Spleen (tissue), 11 donors: ENCODE data around the gene ALPK3. TPM values are rescaled to one million over a fixed set of nuclear protein-coding genes. Genes with fewer than 3 reads are reported as not detected.

Experiments
- DNase-seq: peaks from one replicate; pipeline ENCODE4 v3.0.0-alpha.2; 2020
- H3K27ac ChIP-seq, 8 donors: fragments of 200-600 bp; sonication (generic) in 7 of 8; 1 replicate in 4 of 8; 2 replicates in 4 of 8; pipeline versions ENCODE4 v1.5.0 to v1.8.0; 2016 to 2021; ENCODE audit warnings: inconsistent platforms in 4 of 8, mild to moderate bottlenecking in 4 of 8, moderate library complexity in 1 of 8
- H3K27me3 ChIP-seq, 7 donors: fragments of 200-600 bp; sonication (generic) in 6 of 7; replicated peaks in 1 of 7; 1 replicate in 4 of 7; 2 replicates in 3 of 7; pipeline versions ENCODE4 v1.5.0 to v1.8.0; 2016 to 2021; ENCODE audit warnings: inconsistent platforms in 3 of 7, mild to moderate bottlenecking in 1 of 7
- H3K36me3 ChIP-seq, 6 donors: fragments of 200-600 bp; sonication (generic) in 5 of 6; 1 replicate in 4 of 6; 2 replicates in 2 of 6; pipeline versions ENCODE4 v1.5.0 to v1.8.0; 2016 to 2021; ENCODE audit warnings: inconsistent platforms in 2 of 6
- H3K4me1 ChIP-seq, 6 donors: fragments of 200-600 bp; sonication (generic) in 5 of 6; 1 replicate in 3 of 6; 2 replicates in 3 of 6; pipeline versions ENCODE4 v1.5.0 to v1.8.0; 2016 to 2021; ENCODE audit warnings: inconsistent platforms in 3 of 6
- H3K4me3 ChIP-seq, 8 donors: fragments of 200-600 bp; sonication (generic) in 7 of 8; 1 replicate in 4 of 8; 2 replicates in 4 of 8; pipeline versions ENCODE4 v1.5.0 to v1.8.0; 2016 to 2021; ENCODE audit warnings: inconsistent platforms in 4 of 8, mild to moderate bottlenecking in 4 of 8, moderate library complexity in 2 of 8
- H3K9me3 ChIP-seq, 8 donors: fragments of 200-600 bp; sonication (generic) in 7 of 8; 1 replicate in 4 of 8; 2 replicates in 4 of 8; pipeline versions ENCODE4 v1.5.0 to v1.8.0; 2016 to 2021; ENCODE audit warnings: inconsistent platforms in 4 of 8
- POLR2A ChIP-seq, 3 donors: fragments of 450-650 bp; IDR thresholded peaks; one replicate each; pipeline ENCODE4 v1.5.1; 2017; ENCODE audit warnings: antibody characterized with exemption in 3 of 3, mild to moderate bottlenecking in 1 of 3
- POLR2AphosphoS5 ChIP-seq, 3 donors: sonication (generic); formaldehyde crosslinking; IDR thresholded peaks; one replicate each; pipeline ENCODE4 v1.5.1; 2017; ENCODE audit warnings: antibody characterized with exemption in 3 of 3
- WGBS, 5 donors: extraction: QIAGEN DNeasy Blood & Tissue Kit in 3 of 5; methylation state at CpG; one replicate each; pipeline versions ENCODE4 v1.1.5 to v1.1.7; 2013 to 2018; 5-methylcytosine and 5-hydroxymethylcytosine counted together
- intact Hi-C: fragments of 100-400 bp; cut with DNase I; formaldehyde crosslinking; loops from one replicate; pipeline ENCODE4 v1.15.0; 2023; ENCODE audit warnings: low total_unique reads
- polyA plus RNA-seq, 3 donors: library from polyadenylated mRNA; stranded (reverse); fragments of 200-250 nt; gene quantifications; one replicate each; pipeline ENCODE4 v1.2.1, GENCODE V29; 2013
- total RNA-seq, 7 donors: library from RNA; depleted of rRNA in 3 of 7; stranded (reverse); fragments of >200 nt in 3 of 7; fragmentation: NEBNext Ultra II Directional in 4 of 7; extraction: Animal tissue kit (Norgen Biotek cat#: 25700) in 4 of 7; gene quantifications; one replicate each; pipeline versions ENCODE4 v1.1.0 to v1.2.1, GENCODE V29; 2016 to 2021
- TF ChIP-seq, protein P1 (sequence below), 11 experiments: fragments of 200-600 bp in 7 of 11; fragments of 450-650 bp in 4 of 11; sonication (generic) in 4 of 11; IDR thresholded peaks in 8 of 11; conservative IDR thresholded peaks in 3 of 11; 1 replicate in 7 of 11; 2 replicates in 4 of 11; pipeline versions ENCODE4 v1.4.0 to v1.8.0; 2016 to 2021; ENCODE audit warnings: antibody characterized with exemption in 11 of 11, inconsistent platforms in 4 of 11, mild to moderate bottlenecking in 1 of 11
- donor health status: healthy with polysubstance abuse.
- donor health status: DM: no; HTN: no; CAD: no; lungs with moderate emphysema.
- donor health status: DM: no; HTN: no; CAD: no.
- donor health status: Bipolar disorder and iron deficiency.
- donor health status: healthy.
- donor health status: DM: no; HTN: no; CAD: no.
- donor health status: DM: yes; HTN: yes; CAD: no.

ALPK3 gene
- total and polyA plus RNA-seq, 10 donors: 0.13 to 1.1 (median 0.73) TPM

DNA sequence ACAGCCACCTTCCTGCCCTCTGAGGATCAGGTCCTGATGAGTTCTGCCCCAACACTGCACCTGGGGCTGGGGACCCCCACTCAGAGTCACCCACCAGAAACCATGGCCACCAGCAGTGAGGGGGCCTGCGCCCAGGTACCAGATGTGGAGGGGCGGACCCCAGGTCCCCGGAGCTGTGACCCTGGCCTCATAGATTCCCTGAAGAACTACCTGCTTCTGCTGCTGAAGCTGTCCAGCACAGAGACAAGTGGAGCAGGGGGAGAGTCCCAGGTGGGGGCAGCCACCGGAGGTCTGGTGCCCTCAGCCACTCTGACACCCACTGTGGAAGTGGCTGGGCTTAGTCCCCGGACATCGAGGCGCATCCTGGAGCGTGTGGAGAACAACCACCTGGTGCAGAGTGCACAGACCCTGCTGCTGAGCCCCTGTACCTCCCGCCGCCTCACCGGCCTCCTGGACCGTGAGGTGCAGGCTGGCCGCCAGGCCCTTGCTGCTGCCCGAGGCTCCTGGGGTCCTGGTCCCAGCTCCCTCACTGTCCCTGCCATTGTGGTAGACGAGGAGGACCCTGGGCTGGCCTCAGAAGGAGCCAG lies 40.4 kb downstream of the ALPK3 start:
- Histone ChIP-seq H3K4me1 (no peaks in the 10 kb centered on the region), H3K27me3 (no peaks in the 10 kb centered on the region), H3K27ac (no peak overlapping the region), H3K4me3 (no peak overlapping the region), H3K36me3 (no peaks in the 10 kb centered on the region), H3K9me3 (no peaks in the 10 kb centered on the region)
- no peak for DNase-seq
- TF ChIP-seq, protein P1, sequence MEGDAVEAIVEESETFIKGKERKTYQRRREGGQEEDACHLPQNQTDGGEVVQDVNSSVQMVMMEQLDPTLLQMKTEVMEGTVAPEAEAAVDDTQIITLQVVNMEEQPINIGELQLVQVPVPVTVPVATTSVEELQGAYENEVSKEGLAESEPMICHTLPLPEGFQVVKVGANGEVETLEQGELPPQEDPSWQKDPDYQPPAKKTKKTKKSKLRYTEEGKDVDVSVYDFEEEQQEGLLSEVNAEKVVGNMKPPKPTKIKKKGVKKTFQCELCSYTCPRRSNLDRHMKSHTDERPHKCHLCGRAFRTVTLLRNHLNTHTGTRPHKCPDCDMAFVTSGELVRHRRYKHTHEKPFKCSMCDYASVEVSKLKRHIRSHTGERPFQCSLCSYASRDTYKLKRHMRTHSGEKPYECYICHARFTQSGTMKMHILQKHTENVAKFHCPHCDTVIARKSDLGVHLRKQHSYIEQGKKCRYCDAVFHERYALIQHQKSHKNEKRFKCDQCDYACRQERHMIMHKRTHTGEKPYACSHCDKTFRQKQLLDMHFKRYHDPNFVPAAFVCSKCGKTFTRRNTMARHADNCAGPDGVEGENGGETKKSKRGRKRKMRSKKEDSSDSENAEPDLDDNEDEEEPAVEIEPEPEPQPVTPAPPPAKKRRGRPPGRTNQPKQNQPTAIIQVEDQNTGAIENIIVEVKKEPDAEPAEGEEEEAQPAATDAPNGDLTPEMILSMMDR (IDR thresholded peaks at IDR 0.05 in 8 of 11, conservative IDR thresholded peaks at IDR 0.05 in 3 of 11): no peak
- TF ChIP-seq POLR2AphosphoS5 (IDR thresholded peaks at IDR 0.05) (no peak), POLR2A (IDR thresholded peaks at IDR 0.05) (no peak)
- intact Hi-C loops: no loop called here
- WGBS, 5 donors: 87 to 98% (median 93%) methylated on average over 3 to 15 of the region's 15 CpGs

DNA sequence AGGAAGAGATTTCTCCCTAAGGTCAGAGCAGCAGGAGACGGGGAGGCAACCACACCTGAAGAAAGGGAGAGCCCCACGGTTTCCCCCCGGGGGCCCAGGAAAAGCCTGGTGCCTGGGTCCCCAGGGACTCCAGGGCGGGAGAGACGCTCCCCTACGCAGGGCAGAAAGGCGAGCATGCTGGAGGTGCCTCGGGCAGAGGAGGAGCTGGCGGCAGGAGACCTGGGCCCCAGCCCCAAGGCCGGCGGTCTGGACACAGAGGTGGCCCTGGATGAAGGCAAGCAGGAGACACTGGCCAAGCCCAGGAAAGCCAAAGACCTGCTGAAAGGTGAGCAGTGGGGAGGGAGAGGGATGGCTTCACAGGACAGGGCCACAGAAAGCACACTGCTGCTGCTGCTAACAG lies 41.1 kb downstream of the ALPK3 start:
- no peak overlapping the region for H3K4me3 ChIP-seq
- no peaks in the 10 kb centered on the region for H3K27me3 ChIP-seq
- intact Hi-C loops: no loop called here
- no peaks in the 10 kb centered on the region for H3K9me3 ChIP-seq
- no peak overlapping the region for H3K27ac ChIP-seq
- H3K4me1 ChIP-seq: no peaks in the 10 kb centered on the region
- H3K36me3 ChIP-seq: no peaks in the 10 kb centered on the region
- 89 to 98% (median 91%) methylated on average over 7 to 11 of the region's 11 CpGs for WGBS, 5 donors
- DNase-seq: no peak
- TF ChIP-seq POLR2A (IDR thresholded peaks at IDR 0.05): no peak
- TF ChIP-seq, protein P1 (IDR thresholded peaks at IDR 0.05 in 8 of 11, conservative IDR thresholded peaks at IDR 0.05 in 3 of 11): no peak
- TF ChIP-seq POLR2AphosphoS5 (IDR thresholded peaks at IDR 0.05): no peak

GRCh38 chr15:84859144-84859543 lies 42.0 kb downstream of the ALPK3 start:
- Histone ChIP-seq H3K4me3 (no peak overlapping the region), H3K4me1 (no peaks in the 10 kb centered on the region), H3K9me3 (no peaks in the 10 kb centered on the region), H3K36me3 (no peaks in the 10 kb centered on the region), H3K27ac (no peak overlapping the region), H3K27me3 (no peaks in the 10 kb centered on the region)
- WGBS, 5 donors: 90 to 94% (median 92%) methylated on average over 8 of the region's 8 CpGs
- DNase-seq: no peak
- intact Hi-C loops: no loop called here
- TF ChIP-seq, protein P1 (IDR thresholded peaks at IDR 0.05 in 8 of 11, conservative IDR thresholded peaks at IDR 0.05 in 3 of 11): no peak
- TF ChIP-seq POLR2AphosphoS5 (IDR thresholded peaks at IDR 0.05): no peak
- TF ChIP-seq POLR2A (IDR thresholded peaks at IDR 0.05): no peak

- H3K27me3 ChIP-seq: no peaks in the 10 kb centered on the region
- no peaks in the 10 kb centered on the region for H3K36me3 ChIP-seq
- H3K4me1 ChIP-seq: no peaks in the 10 kb centered on the region
- intact Hi-C loops: no loop called here
- WGBS, 5 donors: 89 to 98% (median 93%) methylated on average over 10 to 15 of the region's 15 CpGs
- TF ChIP-seq, protein P1 (IDR thresholded peaks at IDR 0.05 in 8 of 11, conservative IDR thresholded peaks at IDR 0.05 in 3 of 11): no peak
- TF ChIP-seq POLR2AphosphoS5 (IDR thresholded peaks at IDR 0.05): no peak
- TF ChIP-seq POLR2A (IDR thresholded peaks at IDR 0.05): no peak
- no peaks in the 10 kb centered on the region for H3K9me3 ChIP-seq
- no peak overlapping the region for H3K4me3 ChIP-seq
- DNase-seq: no peak
- no peak overlapping the region for H3K27ac ChIP-seq
Measured at GRCh38 chr15:84859651-84860050, 42.5 kb downstream of the ALPK3 start.
